Activated B cell treated with CpG ODN at 0.5 μM for 24 hours (primary cell): ENCODE data around the gene PAPSS2. TPM values are rescaled to one million over a fixed set of nuclear protein-coding genes. Genes with fewer than 3 reads are reported as not detected.

Experiments used
- ATAC-seq: fragments of 200-7000 bp; cut with Tn5 transposase; one replicate; pipeline ENCODE4 v1.10.0; 2021; ENCODE audit warnings: low read depth, mild to moderate bottlenecking, moderate library complexity
- CTCF ChIA-PET: fragments of 350-600 bp; sonication (Branson Sonifier 250); formaldehyde crosslinking; loops from one replicate; lab custom pipeline; 2021; ENCODE audit warnings: antibody characterized with exemption; lab: Charles Lee
- POLR2A ChIA-PET: fragments of 350-600 bp; sonication (Branson Sonifier 250); formaldehyde crosslinking; loops from one replicate; lab custom pipeline; 2021; ENCODE audit warnings: antibody characterized with exemption; lab: Charles Lee
- DNase-seq: peaks from one replicate; pipeline ENCODE4 v3.0.0; 2022
- H3K27ac Mint-ChIP-seq: one replicate; pipeline ENCODE4 v1.8.0; 2020; ENCODE audit warnings: mixed read lengths
- H3K27me3 Mint-ChIP-seq: one replicate; pipeline ENCODE4 v1.8.0; 2021; ENCODE audit warnings: mixed read lengths
- H3K36me3 Mint-ChIP-seq: one replicate; pipeline ENCODE4 v1.8.0; 2021; ENCODE audit warnings: low read depth, mixed read lengths
- H3K4me1 Mint-ChIP-seq: one replicate; pipeline ENCODE4 v1.8.0; 2021; ENCODE audit warnings: mixed read lengths
- H3K4me3 Mint-ChIP-seq: one replicate; pipeline ENCODE4 v1.8.0; 2020; ENCODE audit warnings: mild to moderate bottlenecking, mixed read lengths
- H3K9me3 Mint-ChIP-seq: one replicate; pipeline ENCODE4 v1.8.0; 2020; ENCODE audit warnings: mixed read lengths
- CTCF ChIP-seq: fragments of 200-600 bp; IDR thresholded peaks from one replicate; pipeline ENCODE4 v1.8.0; 2022; ENCODE audit warnings: antibody characterized with exemption, mild to moderate bottlenecking
- intact Hi-C: fragments of 100-400 bp; cut with micrococcal nuclease; formaldehyde crosslinking; loops from one replicate; pipeline ENCODE4 v1.15.1; 2024
- total RNA-seq: library from RNA; stranded (reverse); gene quantifications from 2 replicates; pipeline ENCODE4 v1.2.3, GENCODE V29; 2022

PAPSS2 gene
- total RNA-seq, 1 donor from 2014 or later = not detected

GRCh38 chr10:87707254-87707653 is 47.6 kb downstream of the PAPSS2 start:
- TF ChIP-seq CTCF = no peak
- H3K27ac Mint-ChIP-seq = no peak overlapping the region
- intact Hi-C loops = no loop called here
- H3K27me3 Mint-ChIP-seq = no peaks in the 10 kb centered on the region
- H3K9me3 Mint-ChIP-seq = no peaks in the 10 kb centered on the region
- DNase-seq (no peak), ATAC-seq (no peak)
- CTCF ChIA-PET = no interaction called here
- POLR2A ChIA-PET = no interaction called here
- no peaks in the 10 kb centered on the region for H3K4me1 Mint-ChIP-seq
- no peaks in the 10 kb centered on the region for H3K36me3 Mint-ChIP-seq
- no peak overlapping the region for H3K4me3 Mint-ChIP-seq

GRCh38 chr10:87712913-87713616 is 53.4 kb downstream of the PAPSS2 start:
- CTCF ChIA-PET = no interaction called here
- intact Hi-C loops = no loop called here
- TF ChIP-seq CTCF = no peak

GRCh38 chr10:87713707-87714106 is 54.0 kb downstream of the PAPSS2 start:
- no peak for TF ChIP-seq CTCF
- ATAC-seq (no peak), DNase-seq (no peak)
- ChIA-PET CTCF (no interaction called here), POLR2A (no interaction called here)
- Mint-ChIP-seq H3K36me3 (no peaks in the 10 kb centered on the region), H3K27ac (no peak overlapping the region), H3K4me1 (peaks cover 6% of the 10 kb centered on the region), H3K4me3 (no peak overlapping the region), H3K27me3 (no peaks in the 10 kb centered on the region), H3K9me3 (no peaks in the 10 kb centered on the region)
- intact Hi-C loops = no loop called here

More at GRCh38 chr10:87712913-87713616, 53.4 kb downstream of the PAPSS2 start:
- no peak overlapping the region for H3K4me3 Mint-ChIP-seq
- no peaks in the 10 kb centered on the region for H3K36me3 Mint-ChIP-seq
- no peaks in the 10 kb centered on the region for H3K27me3 Mint-ChIP-seq
- DNase-seq = no peak
- ATAC-seq = no peak
- no peak overlapping the region for H3K27ac Mint-ChIP-seq
- POLR2A ChIA-PET = no interaction called here
- no peaks in the 10 kb centered on the region for H3K9me3 Mint-ChIP-seq
- peaks cover under 1% of the 10 kb centered on the region for H3K4me1 Mint-ChIP-seq

GRCh38 chr10:87715552-87716347 is 56.1 kb downstream of the PAPSS2 start:
- no peaks in the 10 kb centered on the region for H3K9me3 Mint-ChIP-seq
- TF ChIP-seq CTCF = no peak
- peaks cover 6% of the 10 kb centered on the region for H3K4me1 Mint-ChIP-seq
- no peak overlapping the region for H3K27ac Mint-ChIP-seq
- no peaks in the 10 kb centered on the region for H3K27me3 Mint-ChIP-seq
- ATAC-seq (no peak), DNase-seq (no peak)
- ChIA-PET POLR2A (no interaction called here), CTCF (no interaction called here)
- intact Hi-C loops = no loop called here
- H3K4me3 Mint-ChIP-seq = no peak overlapping the region
- no peaks in the 10 kb centered on the region for H3K36me3 Mint-ChIP-seq

GRCh38 chr10:87716348-87716670 is 56.6 kb downstream of the PAPSS2 start:
- CTCF ChIA-PET = no interaction called here
- DNase-seq = no peak
- H3K4me3 Mint-ChIP-seq = no peak overlapping the region
- POLR2A ChIA-PET = no interaction called here
- no peaks in the 10 kb centered on the region for H3K27me3 Mint-ChIP-seq
- peaks cover 6% of the 10 kb centered on the region for H3K4me1 Mint-ChIP-seq
- H3K36me3 Mint-ChIP-seq = no peaks in the 10 kb centered on the region
- no peaks in the 10 kb centered on the region for H3K9me3 Mint-ChIP-seq
- TF ChIP-seq CTCF = no peak
- intact Hi-C loops = no loop called here
- H3K27ac Mint-ChIP-seq = no peak overlapping the region
- ATAC-seq = no peak
